Hair follicle dermal papilla cell (primary cell): ENCODE data around the gene MRGPRX3. TPM values are rescaled to one million over a fixed set of nuclear protein-coding genes. Genes with fewer than 3 reads are reported as not detected.

Experiments used
- small RNA-seq: library from RNA; depleted of rRNA; stranded (forward); fragments of <200 nt; gene quantifications from one replicate; pipeline ENCODE3, GENCODE V24; 2012
- total RNA-seq: library from RNA; depleted of rRNA; stranded (reverse); fragments of >200 nt; gene quantifications from 2 replicates; pipeline ENCODE4 v1.2.3, GENCODE V29; 2012

The MRGPRX3 gene
- total RNA-seq: not detected in 2 replicates

DNA sequence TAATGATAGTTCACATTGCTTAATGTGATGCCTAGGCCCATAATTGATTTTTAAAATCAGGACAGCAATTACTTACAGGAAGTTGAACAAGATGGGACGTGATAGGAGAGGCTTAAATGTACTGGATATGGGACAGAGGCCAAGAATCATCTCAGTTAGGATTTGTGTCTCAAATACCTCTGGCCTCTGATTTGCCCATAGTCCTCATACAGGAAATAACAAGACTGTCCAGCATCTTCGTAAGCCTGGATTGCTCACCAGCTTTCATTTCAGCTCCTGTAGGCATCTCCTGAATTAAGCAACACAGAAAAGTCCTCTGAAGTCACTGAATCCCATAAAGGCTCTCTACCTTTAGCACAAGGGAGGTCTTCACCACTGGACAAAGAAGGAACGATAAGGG lies at the start of gene MRGPRX3:
TSS of gene MRGPRX3 (plus strand) at position 231 of the 400 bp plus-strand sequence. CDS start 4,632 bp downstream, outside the sequence.

DNA sequence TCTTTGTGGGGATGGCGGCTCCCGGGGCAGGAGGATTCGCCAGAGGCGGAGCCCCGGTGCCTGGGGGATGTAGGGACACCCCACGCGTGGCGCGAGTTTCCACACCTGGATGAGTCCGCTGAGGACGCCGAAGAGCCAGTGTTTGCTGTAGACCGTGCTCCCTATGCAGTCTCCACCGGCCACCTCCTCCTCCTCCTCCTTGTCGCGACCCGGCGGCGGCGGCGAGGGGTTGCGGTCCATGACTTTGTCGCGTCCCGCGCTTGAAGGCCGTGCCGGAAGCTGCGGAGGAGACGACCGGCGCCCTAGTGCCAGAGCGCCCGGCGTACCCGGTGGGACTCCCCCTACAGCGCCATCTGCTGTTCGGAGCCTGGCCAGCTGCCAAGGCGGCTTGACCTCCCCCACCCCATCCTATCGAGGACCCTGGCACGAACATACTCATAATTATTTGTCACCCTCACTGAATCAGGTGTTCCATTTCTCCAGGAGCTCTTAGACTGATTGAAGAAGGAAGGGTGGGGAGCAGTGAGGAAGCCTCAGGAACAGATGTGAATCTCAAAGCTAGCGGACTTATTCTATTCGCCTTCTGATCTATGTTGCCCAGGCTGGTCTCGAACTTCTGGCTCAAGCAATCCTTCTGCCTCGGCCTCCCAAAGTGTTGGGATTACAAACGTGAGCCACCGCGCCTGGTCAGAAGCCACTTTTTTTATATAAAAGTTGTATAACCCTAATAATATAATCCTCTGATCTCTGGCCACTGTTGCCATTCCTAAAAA lies 26.4 kb upstream of the MRGPRX3 start, which contains the start of gene SAAL1:
TSS of gene SAAL1 (minus strand) at position 281 of the 773 bp plus-strand sequence. CDS start at position 240, 41 bp downstream.

DNA sequence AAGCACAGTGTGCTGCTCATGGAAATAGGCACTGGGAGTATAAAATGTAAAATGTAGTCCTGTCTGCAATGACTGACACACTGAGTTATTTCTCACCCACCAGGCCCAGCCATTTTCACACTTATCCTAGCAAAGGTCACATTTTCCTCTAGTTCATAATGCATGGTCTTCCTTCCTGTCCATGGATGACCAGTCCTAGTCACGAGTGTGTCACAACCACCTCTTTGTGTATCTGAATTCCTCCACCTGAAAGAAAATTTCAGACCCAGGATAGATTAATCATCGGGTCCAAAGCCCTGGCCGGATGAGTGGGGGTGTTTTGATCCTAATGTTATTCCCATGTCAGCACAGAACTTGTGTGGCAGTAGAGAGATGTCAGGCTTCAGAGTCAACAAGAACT lies 40.3 kb downstream of the MRGPRX3 start, which contains the start of gene MRGPRX4:
TSS of gene MRGPRX4 (plus strand) at position 172 of the 400 bp plus-strand sequence. CDS start 420 bp downstream, outside the sequence.

Small RNA genes within 50 kb of the gene (small RNA-seq; reads per million reads assigned to genes)
- not detected for gene HIGD1AP5

Other genes starting within 250 kb of the MRGPRX3 start
- 22.7 and 27.3 TPM in 2 replicates for gene SERGEF, start 119.5 kb upstream of the MRGPRX3 start, total RNA-seq
- under 0.01 TPM in 2 replicates for gene TPH1, start 86.3 kb upstream of the MRGPRX3 start, total RNA-seq
- 8.0 and 8.9 TPM in 2 replicates for gene SAAL1, start 26.5 kb upstream of the MRGPRX3 start, total RNA-seq
- not detected in 2 replicates for gene MRGPRX4, start 40.3 kb downstream of the MRGPRX3 start, total RNA-seq
- not detected in 2 replicates for gene SAA4, start 104.2 kb downstream of the MRGPRX3 start, total RNA-seq
- gene SAA2, start 116.1 kb downstream of the MRGPRX3 start, total RNA-seq: not detected in 2 replicates
- not detected in 2 replicates for gene SAA1, start 133.7 kb downstream of the MRGPRX3 start, total RNA-seq
- gene HPS5, start 189.6 kb downstream of the MRGPRX3 start, total RNA-seq: 42.3 and 49.2 TPM in 2 replicates
- gene GTF2H1, start 190.0 kb downstream of the MRGPRX3 start, total RNA-seq: 109 and 116 TPM in 2 replicates